HG03575 (cell line): ENCODE measurements around the gene GPX2.
"Not testable (repeated sequence)": the region's sequence is repeated elsewhere in the genome, so short reads cannot be mapped to it uniquely, and the experiment has no call there.

Experiments
- ATAC-seq: cut with Tn5 transposase; IDR thresholded peaks from one replicate; pipeline ENCODE4 v1.9.1; 2021; ENCODE audit not compliant: unreplicated experiment, insufficient number of reproducible peaks, low FRiP score; ENCODE audit errors: extremely low read depth

The GPX2 gene

DNA sequence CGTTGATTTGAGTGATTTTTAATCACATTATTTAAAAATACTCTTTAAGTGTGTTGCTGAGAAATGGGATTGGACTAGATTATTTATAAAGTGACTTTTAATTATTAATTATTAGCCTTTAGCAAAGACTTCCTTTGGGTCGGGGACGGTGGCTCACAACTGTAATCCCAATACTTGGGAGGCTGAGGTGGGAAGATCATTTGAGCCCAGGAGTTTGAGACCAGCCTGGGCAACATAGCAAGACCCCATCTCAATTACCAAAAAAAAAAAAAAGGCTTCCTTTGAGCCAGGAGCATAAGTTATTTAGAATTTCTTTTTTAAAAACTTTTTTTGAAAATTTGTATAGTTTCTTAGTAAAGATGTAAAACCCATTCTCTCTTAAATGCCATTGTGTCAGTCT lies 19.5 kb downstream of the GPX2 start:
- no peak for ATAC-seq

DNA sequence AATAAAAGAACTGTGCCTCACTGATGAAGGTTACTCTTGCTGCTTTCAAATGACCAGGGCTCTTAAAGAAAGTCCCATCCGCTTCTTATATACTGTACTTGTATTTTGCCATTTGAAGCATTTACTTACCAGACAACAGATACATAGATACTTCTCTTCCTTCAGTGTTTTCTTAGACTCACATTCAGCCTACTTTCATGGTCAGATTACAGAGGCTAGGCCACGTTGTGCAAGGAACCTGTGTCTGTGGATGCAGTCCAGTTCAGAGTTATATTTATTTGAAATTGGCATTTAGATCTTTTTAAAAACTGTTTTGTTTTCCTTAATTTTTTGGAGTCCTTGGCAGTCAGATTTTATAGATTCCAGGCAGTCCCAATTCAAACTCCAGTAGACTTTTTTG lies 22.1 kb downstream of the GPX2 start:
- no peak for ATAC-seq

DNA sequence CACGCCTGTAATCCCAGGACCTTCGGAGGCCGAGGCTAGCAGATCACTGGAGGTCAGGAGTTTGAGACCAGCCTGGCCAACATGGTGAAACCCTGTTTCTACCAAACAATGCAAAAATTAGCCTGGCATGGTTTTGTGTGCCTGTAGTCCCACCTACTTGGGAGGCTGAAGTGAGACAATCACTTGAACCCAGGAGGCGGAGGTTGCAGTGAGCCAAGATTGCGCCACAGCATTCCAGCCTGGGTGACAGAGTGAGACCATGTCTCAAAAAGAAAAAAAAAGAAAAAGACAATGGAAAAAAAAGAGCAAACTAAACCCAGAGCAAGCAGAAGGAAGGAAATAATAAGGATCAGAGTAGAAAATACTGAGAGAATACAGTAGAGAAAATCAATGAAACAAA lies 22.9 kb downstream of the GPX2 start:
- ATAC-seq, result no peak

DNA sequence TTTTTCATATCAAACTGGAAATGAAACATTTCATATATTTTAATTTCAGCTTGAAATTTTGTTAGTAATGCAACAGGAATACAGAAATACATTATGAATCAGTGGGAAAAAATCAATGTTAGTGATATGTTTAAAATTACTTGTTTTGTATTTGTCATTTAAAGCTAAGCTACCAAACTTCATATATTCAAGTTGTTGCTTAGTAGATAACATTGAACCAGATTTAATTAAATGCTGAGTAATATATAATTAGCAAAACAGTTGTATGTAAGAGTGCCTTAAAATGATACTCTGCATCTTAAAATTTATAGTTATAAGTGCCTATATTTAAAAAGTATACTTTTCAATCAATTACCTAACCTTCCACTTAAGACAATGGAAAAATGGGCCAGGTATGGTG lies 23.3 kb downstream of the GPX2 start:
- ATAC-seq, result no peak

DNA sequence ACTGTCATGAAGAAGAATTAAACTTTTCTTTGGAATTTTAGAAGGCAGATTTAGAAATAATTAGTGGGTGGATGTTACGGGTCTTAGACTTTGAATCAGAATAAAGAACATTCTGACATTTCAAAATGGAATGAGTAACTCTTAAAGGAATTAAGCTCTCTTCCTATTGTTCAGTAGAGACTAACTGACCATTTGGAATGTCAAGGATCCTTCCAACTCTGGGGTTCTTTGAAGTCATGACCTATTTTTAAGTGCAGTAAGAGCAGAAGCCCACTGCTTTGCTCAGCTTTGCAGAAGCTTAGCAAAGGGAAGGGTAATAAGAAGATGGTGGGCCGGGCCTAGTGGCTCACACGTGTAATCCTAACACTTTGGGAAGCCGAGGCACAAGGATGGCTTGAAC lies 24.3 kb downstream of the GPX2 start:
- ATAC-seq, result no peak

DNA sequence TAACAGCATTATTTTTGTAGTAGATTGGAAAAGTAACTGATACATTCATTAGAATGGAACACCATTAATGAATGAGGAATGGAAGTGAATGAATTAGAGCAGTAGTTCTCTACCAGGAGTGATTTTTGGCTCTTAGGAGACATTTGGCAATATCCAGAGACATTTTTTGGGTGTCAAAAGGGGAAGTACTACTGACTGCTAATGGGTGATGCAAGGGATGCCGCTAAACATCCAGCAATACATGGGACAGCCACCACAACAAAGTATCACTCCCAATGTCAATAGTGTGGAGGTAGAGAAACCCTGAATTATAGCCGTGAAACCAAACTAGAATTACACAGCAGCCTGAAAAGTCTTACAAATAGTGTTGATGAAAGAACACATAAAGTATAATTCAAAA lies 26.7 kb downstream of the GPX2 start:
- ATAC-seq, result no peak

DNA sequence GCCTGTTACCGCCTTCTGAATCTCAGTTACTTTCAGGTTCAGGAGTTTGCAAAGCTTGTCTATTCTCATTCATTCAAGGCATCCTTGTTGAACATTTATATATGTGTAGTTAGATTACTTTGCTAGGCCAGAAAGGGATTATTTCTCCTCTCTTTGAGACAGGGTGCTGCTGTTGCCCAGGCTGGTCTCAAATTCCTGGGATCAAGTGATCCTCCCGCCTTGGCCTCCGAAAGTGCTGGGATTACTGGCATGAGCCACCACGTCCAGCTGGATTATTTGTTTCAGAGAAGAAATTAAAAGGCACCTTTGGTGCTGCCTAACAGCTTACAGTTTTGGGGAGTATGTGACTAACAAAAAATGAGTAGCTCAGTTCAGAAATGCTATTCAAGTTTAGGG lies 27.5 kb downstream of the GPX2 start:
- no peak for ATAC-seq

DNA sequence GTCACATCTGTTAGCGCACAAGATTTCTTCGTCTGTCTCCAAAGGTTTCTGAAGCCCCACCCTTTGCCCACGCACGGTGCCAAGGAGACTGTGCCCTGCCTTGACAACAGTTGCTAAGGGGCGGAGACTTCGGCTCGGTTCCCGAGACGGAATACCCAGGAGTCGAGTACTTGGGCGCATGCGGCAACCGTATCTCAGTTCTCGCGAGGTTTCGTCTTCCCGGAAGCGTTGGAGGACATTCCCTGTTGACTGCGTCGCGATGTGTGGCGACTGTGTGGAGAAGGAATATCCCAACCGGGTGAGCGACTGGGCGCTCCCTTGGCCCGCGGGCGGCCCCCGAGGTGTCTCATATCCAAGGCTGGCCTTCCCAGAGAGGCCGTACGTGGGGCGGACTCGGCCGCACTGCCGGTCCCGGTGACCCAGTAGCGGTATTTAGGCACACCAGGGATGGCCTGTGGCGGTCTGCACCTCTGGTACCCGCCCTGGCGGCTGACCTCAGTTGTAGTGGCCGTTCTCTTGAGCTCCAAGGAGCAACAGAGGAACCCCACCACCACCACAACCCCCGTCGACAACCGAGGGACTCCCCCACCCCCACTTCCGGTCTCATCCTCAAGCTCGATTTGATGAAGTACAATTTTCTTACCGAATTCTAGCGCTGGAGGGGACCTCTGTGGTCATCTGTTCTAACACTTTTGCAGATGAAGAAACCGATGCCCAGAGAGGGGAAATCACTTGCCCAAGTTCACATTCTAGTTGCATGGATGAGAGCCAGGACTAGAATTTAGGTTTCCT lies 28.1 kb downstream of the GPX2 start, which contains the start of gene CHURC1:
Gene CHURC1 (plus strand): TSS at position 219 of the 792 bp plus-strand sequence. CDS start 41 bp downstream, at position 260.
- peak; percentile 48 for ATAC-seq

DNA sequence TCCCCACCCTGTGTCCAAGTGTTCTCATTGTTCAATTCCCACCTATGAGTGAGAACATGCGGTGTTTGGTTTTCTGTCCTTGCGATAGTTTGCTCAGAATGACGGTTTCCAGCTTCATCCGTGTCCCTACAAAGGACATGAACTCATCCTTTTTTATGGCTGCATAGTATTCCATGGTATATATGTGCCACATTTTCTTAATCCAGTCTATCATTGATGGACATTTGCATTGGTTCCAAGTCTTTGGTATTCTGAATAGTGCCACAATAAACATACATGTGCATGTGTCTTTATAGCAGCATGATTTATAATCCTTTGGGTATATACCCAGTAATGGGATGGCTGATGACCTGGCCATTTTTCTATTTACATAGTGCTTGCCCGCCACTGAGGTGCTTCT lies 29.1 kb downstream of the GPX2 start:
- not testable (repeated sequence) for ATAC-seq

DNA sequence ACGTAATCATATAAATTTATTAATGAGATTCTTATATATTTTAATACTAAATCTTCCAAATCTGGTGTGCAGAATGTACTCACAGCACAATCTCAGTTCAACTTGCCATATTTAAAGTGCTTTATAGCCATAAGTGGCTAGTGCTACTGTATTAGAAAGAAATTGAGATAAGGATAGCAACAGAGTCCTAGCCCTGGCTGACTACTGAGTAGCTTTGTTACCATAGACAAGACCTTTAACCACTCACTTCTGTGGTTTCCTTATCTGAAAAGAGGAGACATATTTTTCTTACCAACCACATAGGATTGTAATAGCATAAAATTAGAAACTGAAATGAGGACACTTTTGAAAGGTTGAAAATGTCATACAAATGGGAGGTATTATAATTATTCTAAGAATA lies 30.3 kb downstream of the GPX2 start:
- no peak for ATAC-seq

DNA sequence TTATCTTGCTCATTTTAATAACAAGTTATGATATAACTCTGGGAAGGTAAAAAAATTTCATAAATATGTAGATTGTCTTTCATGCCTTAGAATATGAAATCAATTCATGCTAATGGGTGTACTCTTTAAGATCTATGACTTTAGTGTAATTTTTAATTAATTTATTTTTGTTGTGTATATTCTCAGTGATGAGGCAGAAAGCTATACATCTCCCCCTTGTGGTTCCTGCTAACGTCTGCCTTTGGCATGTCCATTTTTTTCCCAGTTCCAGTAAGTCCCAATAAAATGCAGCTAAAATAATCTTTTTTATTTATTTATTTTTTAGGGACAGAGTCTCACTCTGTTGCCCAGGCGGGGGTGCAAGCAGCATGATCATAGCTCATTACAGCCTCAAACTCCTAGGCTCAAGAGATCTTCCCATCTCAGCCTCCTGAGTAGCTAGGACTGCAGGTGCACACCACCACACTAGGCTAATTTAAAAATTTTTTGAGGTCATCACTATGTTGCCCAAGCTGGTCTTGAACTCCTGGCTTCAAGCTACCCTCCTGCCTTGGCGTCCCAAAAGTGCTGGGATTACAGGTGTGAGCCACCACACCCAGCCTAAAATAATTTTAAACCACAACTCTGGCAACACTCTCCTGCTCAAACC lies 31.6 kb downstream of the GPX2 start:
- ATAC-seq, result no peak

DNA sequence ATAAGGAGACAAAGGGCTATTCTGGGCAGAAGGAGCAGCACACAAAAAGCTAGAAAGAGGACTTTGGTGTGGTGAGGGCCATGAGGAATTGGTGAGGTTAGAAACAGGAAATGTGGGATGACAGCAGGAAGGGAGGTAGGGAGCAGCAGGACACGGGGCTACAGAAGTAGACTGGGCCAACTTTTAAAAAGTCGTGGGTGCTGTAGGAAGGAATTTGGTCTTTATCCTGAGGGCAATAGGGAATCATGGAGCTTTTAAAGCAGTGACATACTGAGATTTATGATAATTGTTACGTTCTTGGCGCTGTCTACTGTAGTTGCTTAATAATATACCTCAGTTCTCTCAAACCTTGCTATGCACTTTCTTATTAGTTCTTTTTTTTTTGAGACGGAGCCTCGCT lies 36.5 kb downstream of the GPX2 start:
- no peak for ATAC-seq

DNA sequence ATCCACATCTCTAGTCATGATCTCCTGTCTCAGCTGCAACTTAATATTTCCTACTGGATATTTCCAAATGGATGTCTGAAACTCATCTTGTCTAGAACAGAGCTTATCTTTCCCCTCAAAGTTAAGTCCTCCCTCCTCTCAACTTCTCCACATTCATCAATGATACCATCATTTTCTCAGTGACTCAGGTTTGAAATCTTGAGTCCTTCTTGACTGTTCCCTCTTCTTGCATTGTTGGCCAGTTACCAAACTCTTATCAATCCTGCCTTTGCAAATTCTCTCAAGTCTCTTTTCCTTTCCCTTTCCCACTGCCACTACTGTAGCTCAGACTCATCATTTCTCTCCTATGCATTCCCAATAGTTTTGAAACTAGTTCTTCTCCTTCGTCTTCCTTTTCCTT lies 42.6 kb downstream of the GPX2 start:
- ATAC-seq, result no peak

DNA sequence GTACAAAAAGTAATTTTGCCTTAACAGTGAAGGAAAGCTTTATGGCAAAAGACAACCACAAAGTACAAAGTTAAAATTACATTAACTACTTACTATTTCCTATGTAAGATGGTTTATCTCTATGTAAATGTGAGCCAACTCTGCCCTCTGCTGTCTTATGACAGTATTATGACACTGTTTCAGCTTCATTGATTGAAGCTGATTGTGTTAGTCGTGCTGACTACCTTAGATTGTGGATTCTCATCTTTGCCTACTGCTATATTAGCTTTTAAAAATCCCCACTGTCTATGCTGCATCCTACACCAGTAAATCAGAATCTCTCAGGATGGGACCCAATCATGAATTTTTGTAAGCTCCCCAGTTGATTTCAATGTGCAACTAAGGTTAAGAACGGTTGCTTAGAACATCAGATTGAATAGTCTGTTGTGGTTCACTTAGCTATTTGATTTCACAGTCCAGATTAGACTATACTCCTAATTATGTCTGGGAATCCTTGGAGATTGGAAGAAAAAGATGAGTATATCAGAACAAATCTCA lies 50.6 kb downstream of the GPX2 start:
- ATAC-seq, result no peak

DNA sequence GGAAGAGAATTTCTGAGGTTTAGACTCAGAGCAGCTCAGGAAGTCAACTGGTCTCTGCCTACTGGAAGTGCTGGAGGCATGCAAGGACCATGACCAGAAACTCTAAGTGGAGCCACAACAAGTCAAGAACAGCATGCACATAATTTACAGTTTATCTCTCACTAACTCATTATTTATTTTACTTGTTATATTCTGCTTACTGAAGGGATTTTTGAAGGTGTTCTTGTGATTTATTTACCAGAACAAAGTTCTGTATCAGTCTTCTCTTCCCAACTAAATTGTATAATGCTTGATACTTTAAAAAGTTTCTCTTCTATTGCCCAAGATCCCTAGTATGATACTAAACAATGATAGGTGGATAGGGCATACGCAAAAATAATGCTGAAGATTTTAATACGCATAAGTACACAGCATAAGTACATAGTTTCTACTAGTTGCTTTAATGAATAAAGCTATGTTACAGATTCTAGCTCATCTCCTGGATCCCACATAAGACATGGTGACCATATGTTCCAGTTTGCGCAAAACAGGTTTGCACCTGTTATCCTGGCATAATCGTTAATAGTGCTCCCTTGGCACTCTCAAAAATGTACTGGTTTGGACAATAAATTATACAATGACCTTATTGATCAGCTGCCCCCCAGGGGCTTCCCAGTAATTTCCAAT lies 51.2 kb downstream of the GPX2 start:
- no peak for ATAC-seq

DNA sequence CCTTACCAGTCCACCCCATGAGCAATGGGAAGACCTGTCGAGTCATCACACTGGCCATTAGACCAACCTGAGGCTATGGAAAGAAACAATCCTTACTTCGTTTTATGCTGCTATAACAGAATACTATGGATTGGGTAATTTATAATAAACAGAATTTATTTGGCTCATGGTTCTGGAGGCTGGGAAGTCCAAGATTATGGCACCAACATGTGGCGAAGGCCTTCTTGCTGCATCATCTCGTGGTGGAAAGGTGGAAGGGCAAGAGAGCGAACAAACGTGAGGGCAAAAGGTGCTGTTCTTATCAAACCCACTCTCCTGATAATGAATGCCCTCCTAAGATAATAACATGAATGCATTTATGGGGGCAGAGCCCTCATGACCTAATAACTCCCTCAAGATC lies 53.2 kb downstream of the GPX2 start:
- ATAC-seq, result no peak
